Left ventricle myocardium inferior (tissue), 1 donor: ENCODE data around the gene AXL. TPM values are rescaled to one million over a fixed set of nuclear protein-coding genes. Genes with fewer than 3 reads are reported as not detected.

Experiments
- DNase-seq: peaks from one replicate; pipeline ENCODE4 v3.0.0-alpha.2; 2020
- H3K27ac ChIP-seq: fragments of 200-600 bp; replicated peaks from 2 replicates; pipeline ENCODE4 v1.8.0; 2021
- H3K27me3 ChIP-seq: fragments of 200-600 bp; 2 replicates; pipeline ENCODE4 v1.8.0; 2021; ENCODE audit warnings: low read depth
- H3K36me3 ChIP-seq: fragments of 200-600 bp; 2 replicates; pipeline ENCODE4 v1.8.0; 2021
- H3K4me1 ChIP-seq: fragments of 200-600 bp; 2 replicates; pipeline ENCODE4 v1.8.0; 2021
- H3K4me3 ChIP-seq: fragments of 200-600 bp; 2 replicates; pipeline ENCODE4 v1.8.0; 2021; ENCODE audit warnings: mild to moderate bottlenecking, moderate library complexity
- H3K9me3 ChIP-seq: fragments of 200-600 bp; replicated peaks from 2 replicates; pipeline ENCODE4 v1.8.0; 2021
- intact Hi-C: fragments of 100-400 bp; cut with micrococcal nuclease; formaldehyde crosslinking; loops from one replicate; pipeline ENCODE4 v1.11.0; 2022
- total RNA-seq: library from RNA; stranded (reverse); fragmentation: NEBNext Ultra II Directional; extraction: Animal tissue kit (Norgen Biotek cat#: 25700); gene quantifications from one replicate; pipeline ENCODE4 v1.2.1, GENCODE V29; 2021
- TF ChIP-seq, protein P1 (sequence below): fragments of 200-600 bp; IDR thresholded peaks from 2 replicates; pipeline ENCODE4 v1.8.0; 2021; ENCODE audit warnings: antibody characterized with exemption, mild to moderate bottlenecking, borderline replicate concordance
- donor health status: DM: no; HTN: yes; CAD: no; lungs with severe emphysema.

AXL gene
- total RNA-seq, 1 donor from 2014 or later: 13.6 TPM

GRCh38 chr19:41255171-41255570 lies 36.1 kb downstream of the AXL start:
- DNase-seq: no peak
- no peaks in the 10 kb centered on the region for H3K9me3 ChIP-seq
- H3K27me3 ChIP-seq: peaks cover 6% of the 10 kb centered on the region
- no peak overlapping the region for H3K27ac ChIP-seq
- no peak overlapping the region for H3K4me3 ChIP-seq
- intact Hi-C loops: no loop called here
- no peaks in the 10 kb centered on the region for H3K4me1 ChIP-seq
- peaks cover 50% of the 10 kb centered on the region for H3K36me3 ChIP-seq
- TF ChIP-seq, protein P1, sequence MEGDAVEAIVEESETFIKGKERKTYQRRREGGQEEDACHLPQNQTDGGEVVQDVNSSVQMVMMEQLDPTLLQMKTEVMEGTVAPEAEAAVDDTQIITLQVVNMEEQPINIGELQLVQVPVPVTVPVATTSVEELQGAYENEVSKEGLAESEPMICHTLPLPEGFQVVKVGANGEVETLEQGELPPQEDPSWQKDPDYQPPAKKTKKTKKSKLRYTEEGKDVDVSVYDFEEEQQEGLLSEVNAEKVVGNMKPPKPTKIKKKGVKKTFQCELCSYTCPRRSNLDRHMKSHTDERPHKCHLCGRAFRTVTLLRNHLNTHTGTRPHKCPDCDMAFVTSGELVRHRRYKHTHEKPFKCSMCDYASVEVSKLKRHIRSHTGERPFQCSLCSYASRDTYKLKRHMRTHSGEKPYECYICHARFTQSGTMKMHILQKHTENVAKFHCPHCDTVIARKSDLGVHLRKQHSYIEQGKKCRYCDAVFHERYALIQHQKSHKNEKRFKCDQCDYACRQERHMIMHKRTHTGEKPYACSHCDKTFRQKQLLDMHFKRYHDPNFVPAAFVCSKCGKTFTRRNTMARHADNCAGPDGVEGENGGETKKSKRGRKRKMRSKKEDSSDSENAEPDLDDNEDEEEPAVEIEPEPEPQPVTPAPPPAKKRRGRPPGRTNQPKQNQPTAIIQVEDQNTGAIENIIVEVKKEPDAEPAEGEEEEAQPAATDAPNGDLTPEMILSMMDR: no peak

DNA sequence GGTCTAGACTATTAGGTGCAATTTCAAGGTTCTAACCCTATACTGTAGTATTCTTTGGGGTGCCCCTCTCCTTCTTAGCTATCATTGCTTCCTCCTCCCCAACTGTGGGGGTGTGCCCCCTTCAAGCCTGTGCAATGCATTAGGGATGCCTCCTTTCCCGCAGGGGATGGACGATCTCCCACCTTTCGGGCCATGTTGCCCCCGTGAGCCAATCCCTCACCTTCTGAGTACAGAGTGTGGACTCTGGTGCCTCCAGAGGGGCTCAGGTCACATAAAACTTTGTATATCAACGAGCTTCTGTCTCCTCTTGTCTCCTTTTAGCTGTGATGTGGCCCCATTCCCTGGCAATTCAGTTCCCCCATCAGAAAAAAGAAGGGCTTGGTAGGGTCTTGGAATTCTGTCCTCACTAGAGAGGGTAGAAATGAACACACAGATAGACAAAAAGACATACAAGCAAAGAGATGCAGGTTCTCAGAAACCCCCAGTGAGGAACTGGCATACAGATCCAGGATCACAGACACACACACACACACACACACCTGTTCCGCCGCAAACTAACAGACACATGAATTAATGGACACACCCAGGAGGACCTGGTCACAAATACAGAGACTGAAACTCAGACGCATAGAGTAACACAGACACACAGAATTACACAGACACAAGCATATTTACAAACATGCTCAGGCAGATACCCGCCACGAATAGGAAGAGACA lies 42.6 kb downstream of the AXL start:
- no peaks in the 10 kb centered on the region for H3K9me3 ChIP-seq
- peaks cover 43% of the 10 kb centered on the region for H3K4me1 ChIP-seq
- intact Hi-C loops: loop anchor here (5.0 kb wide), 1 partner anchor 59 kb away; no protein-coding TSS in a partner anchor
- TF ChIP-seq, protein P1: no peak
- no peak for DNase-seq
- peak overlapping the region; percentile 83 for H3K4me3 ChIP-seq
- peak overlapping the region; percentile 97 for H3K27ac ChIP-seq
- no peaks in the 10 kb centered on the region for H3K27me3 ChIP-seq
- peaks cover 20% of the 10 kb centered on the region for H3K36me3 ChIP-seq

GRCh38 chr19:41263042-41263849 lies 44.2 kb downstream of the AXL start:
- intact Hi-C loops: loop anchor here (5.0 kb wide), 1 partner anchor 61 kb away; no protein-coding TSS in a partner anchor
- H3K4me1 ChIP-seq: peaks cover 56% of the 10 kb centered on the region

GRCh38 chr19:41263850-41264580 lies 45.0 kb downstream of the AXL start, which contains the start of gene HNRNPUL1:
Gene HNRNPUL1, plus strand, starts transcription at chr19:41264372. Its CDS starts 132 bp downstream, at chr19:41264504.
- intact Hi-C loops: loop anchor here (5.0 kb wide), 1 partner anchor 62 kb away; no protein-coding TSS in a partner anchor

More at GRCh38 chr19:41263042-41263849, 44.2 kb downstream of the AXL start:
- DNase-seq: peak; percentile 57
- peaks cover 11% of the 10 kb centered on the region for H3K36me3 ChIP-seq
- H3K4me3 ChIP-seq: peak overlapping the region; percentile 83
- no peaks in the 10 kb centered on the region for H3K9me3 ChIP-seq
- no peaks in the 10 kb centered on the region for H3K27me3 ChIP-seq
- TF ChIP-seq, protein P1: no peak
- peak overlapping the region; percentile 97 for H3K27ac ChIP-seq

More at GRCh38 chr19:41263850-41264580, 45.0 kb downstream of the AXL start, which contains the start of gene HNRNPUL1:
- H3K27me3 ChIP-seq: no peaks in the 10 kb centered on the region
- peaks cover 56% of the 10 kb centered on the region for H3K4me1 ChIP-seq
- peak within 1 kb of the TSS; percentile 99 for H3K4me3 ChIP-seq
- no peaks in the 10 kb centered on the region for H3K9me3 ChIP-seq
- H3K27ac ChIP-seq: peak within 1 kb of the TSS; percentile 100
- peak; percentile 98 for DNase-seq
- peaks cover 14% of the 10 kb centered on the region for H3K36me3 ChIP-seq
- TF ChIP-seq, protein P1: no peak
